NCI-H345 treated with DMSO at 0.1 percent for 48 hours (cell line): ENCODE results near the gene ZNF626.
"Not testable (repeated sequence)": the region's sequence is repeated elsewhere in the genome, so short reads cannot be mapped to it uniquely, and the experiment has no call there.

ENCODE experiments used
- DNase-seq: peaks from one replicate; lab custom pipeline; 2025; ENCODE audit not compliant: unreplicated experiment; lab: John Stamatoyannopoulos, UW

The ZNF626 gene

DNA sequence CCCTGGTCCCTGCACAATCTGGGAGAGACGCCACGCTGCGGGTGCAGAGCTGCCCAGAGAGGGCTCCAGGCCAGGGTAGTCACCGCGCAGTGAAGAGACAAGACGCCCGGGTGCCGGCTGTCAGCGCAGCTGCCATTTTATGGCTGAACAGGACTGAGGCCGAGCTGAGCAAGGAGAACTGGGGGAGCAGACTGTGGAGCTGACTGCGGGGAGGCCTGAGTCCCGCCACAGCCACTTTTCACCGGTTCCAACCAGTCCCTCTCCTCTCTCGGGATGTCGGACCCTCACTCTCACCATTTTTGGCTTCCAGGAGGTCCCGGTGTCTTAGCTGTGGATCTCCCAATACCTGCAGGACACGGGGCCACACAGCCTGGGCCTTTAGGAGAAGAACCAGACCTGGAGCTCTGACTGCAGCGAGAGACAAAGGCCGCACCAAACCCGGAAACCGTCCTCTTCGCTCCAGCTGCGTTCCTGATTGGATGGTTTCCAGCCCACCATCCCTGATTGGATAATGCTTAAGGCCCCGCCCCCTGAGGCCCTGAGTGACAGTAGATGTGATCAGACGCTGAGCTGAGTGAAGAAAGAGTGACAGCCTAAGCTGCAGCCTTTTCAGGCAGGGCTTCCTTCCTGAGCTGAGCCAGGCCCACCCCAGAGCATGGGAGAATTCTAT is at the start of gene ZNF626:
Gene ZNF626, minus strand, starts transcription at position 422 of the 670 bp plus-strand sequence. Its CDS starts 125 bp downstream, at position 297.
- DNase-seq = no peak

- DNase-seq = no peak
Observed at GRCh38 chr19:20669263-20669662, 7.9 kb upstream of the ZNF626 start.

- DNase-seq = no peak
Observed at GRCh38 chr19:20667281-20667680, 5.9 kb upstream of the ZNF626 start.

GRCh38 chr19:20664901-20665781 is 3.8 kb upstream of the ZNF626 start:
- DNase-seq = no peak

DNA sequence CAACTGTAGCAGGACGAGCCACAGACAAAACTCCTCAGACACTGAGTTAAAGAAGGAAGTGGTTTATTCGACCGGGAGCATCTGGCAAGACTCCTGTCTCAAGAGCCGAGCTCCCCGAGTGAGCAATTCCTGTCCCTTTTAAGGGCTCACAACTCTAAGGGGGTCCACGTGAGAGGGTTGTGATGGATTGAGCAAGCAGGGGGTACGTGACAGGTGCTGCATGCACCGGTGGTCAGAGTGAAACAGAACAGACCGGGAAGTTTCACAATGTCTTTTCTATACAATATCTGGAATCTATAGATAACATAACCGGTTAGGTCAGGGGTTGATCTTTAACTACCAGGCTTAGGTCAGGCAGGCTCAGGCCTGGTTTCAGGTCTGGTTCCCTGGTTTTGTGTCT is 3.1 kb upstream of the ZNF626 start:
- not testable (repeated sequence) for DNase-seq

DNA sequence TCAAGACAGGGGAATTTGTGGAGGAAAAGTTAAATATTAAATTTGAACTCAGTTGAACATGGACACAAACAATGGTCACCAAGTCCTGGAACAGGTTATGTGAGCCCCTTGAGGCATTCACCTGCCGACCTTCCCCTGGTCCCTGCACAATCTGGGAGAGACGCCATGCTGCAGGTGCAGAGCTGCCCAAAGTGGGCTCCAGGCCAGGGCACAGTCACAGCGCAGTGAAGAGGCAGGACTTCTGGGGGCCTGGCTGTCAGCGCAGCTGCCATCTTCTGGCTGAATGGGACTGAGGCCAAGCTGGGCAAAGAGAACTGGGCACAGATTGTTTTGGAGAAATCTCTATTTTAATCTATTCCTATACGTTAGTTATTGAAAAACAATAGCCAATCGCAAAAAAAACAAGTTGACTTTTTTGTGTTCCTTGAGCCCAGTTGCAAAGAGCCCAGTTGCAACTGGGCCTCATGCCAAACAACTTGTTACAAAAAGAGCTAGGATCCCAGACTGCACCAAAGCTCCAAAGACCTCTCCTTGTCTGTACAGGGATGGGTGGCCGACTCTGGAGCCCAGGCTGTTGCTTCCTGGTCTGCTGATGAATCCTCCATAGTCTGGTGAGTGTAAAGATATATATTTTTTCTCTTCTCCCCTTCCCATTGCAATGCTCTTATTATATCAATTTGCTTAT is 1.2 kb upstream of the ZNF626 start:
- no peak for DNase-seq

DNA sequence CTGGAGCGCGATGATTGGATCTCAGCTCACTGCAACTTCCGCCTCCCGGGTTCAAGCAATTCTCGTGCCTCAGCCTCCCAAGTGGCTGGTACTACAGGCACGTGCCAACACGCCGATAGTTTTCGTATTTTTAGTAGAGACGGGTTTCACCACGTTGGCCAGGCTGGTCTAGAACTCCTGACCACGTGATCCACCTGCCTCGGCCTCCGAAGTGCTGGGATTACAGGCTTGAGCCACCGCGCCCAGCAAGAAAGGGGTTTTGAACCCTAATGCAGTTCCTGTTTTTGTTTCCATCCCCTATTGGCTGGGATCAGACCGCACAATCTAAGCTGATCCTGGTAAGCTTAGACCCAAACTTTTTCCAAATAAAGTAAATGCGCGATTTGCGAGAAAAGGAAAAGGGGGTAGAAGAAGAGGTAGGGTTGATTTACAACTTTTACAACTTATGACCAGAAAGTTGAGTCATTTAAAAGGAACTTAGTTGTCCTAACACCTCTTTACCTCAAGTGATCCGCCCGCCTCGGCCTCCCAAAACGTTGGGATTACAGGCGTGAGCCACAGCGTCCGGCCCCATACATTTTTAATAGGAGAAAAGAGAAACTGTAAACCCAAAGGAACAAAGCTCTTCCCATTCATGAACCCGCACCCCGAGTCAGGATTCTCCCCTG is 764 bp downstream of the ZNF626 start:
- no peak for DNase-seq

- DNase-seq = no peak
Observed at GRCh38 chr19:20640545-20640944, 20.8 kb downstream of the ZNF626 start.

DNA sequence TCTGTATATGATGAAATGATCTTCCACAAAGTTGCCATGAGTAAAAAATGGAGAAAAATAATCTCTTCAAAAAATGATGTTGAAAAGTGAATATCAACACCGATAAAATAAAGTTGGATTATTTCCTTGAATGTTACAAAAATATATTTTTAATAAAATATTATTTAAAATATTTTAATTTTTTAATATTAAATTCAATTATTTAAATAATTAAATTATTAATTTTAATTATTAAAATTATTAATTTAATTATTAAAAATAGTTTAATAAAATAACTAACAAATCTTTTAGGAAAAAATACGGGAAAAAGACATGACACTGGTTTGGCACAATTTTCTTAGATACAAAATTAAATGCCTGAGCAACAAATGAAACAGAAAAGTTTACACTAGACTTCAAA is 21.3 kb downstream of the ZNF626 start:
- DNase-seq = no peak

DNA sequence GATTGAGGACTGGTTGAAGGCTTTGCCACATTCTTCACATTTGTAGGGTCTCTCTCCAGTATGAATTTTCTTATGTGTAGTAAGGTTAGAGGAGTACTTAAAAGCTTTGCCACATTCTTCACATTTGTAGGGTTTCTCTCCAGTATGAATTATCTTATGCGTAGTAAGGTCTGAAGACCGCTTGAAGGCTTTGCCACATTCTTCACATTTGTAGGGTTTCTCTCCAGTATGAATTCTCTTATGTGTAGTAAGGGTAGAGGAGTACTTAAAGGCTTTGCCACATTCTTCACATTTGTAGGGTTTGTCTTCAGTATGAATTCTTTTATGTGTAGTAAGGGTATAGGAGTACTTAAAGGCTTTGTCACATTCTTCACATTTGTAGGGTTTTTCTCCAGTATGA is 36.8 kb downstream of the ZNF626 start:
- not testable (repeated sequence) for DNase-seq

DNA sequence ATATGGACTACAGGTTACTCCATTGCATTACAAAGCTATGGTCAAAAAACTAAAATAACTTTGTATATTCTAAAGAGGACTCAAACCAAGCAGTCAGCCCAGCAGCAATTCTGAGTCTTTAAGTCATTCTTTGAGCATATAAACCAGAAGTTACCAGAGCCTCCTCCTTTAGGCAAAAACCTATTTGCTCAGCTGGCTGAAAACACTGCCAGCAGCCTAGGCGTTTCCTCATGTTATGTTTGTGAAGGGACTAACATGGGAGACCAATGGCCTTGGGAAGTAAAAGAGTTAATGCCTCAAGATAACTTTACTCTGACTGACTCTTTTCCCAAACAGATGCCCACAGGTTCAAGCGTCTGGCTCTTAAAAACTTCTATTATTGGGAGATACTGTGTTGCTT is 45.3 kb downstream of the ZNF626 start:
- no peak for DNase-seq

- DNase-seq = not testable (repeated sequence)
Observed at GRCh38 chr19:20614971-20615370, 46.4 kb downstream of the ZNF626 start.

DNA sequence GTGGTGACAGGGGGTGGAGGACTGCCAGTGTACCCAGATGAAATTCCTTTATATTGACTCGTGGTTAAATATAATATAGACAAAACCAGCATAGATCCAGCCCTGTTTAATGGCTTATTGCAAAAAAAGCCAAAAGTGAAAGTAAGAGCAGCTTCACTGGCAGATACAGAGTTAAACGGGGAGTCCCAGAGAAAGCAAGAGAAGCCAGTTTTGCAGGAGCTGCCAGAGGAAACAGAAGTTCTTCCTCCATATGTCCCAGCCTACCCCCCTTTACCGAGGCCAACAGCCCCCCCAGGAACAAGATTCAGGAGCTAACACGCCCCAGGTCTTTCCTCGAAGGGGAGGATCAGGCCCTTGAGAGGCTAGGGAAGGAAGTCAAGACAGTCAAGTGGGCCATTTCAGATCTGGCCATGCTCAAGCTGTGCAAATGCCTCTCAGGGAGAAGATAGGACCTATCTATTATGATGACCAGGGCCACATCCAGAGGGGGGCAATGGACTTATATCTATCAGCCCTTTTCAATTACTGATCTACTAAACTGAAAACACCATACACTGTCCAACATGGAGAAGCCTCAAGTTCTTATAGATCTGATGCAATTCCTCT is 48.6 kb downstream of the ZNF626 start:
- DNase-seq = no peak

GRCh38 chr19:20611866-20612265 is 49.5 kb downstream of the ZNF626 start:
- no peak for DNase-seq

GRCh38 chr19:20607943-20608342 is 53.4 kb downstream of the ZNF626 start:
- DNase-seq = no peak
